ENCODE data around the gene BBX.
A peak's percentile ranks its signal among the peaks of the same experiment; 100 is the strongest.

The BBX gene

GRCh38 chr3:107522510-107523288 is at the start of gene BBX:
Gene BBX (plus strand): TSS chr3:107522962. CDS start chr3:107710461, 187,499 bp downstream.
- peak within 1 kb of the TSS; percentile 70 for H3K4me3 ChIP-seq (ENCODE audit: low read depth, low read length)

GRCh38 chr3:107476462-107476861 is 46.3 kb upstream of the BBX start:
- no peak overlapping the region for H3K4me3 ChIP-seq (ENCODE audit: low read depth, low read length)

GRCh38 chr3:107487490-107487889 is 35.3 kb upstream of the BBX start:
- no peak overlapping the region for H3K4me3 ChIP-seq (ENCODE audit: low read depth, low read length)

- H3K4me3 ChIP-seq (ENCODE audit: low read depth, low read length), result no peak overlapping the region
Measured at GRCh38 chr3:107488942-107489341, 33.8 kb upstream of the BBX start.

GRCh38 chr3:107493134-107493533 is 29.6 kb upstream of the BBX start:
- H3K4me3 ChIP-seq (ENCODE audit: low read depth, low read length), result no peak overlapping the region

GRCh38 chr3:107496855-107497254 is 25.9 kb upstream of the BBX start:
- H3K4me3 ChIP-seq (ENCODE audit: low read depth, low read length), result no peak overlapping the region

- H3K4me3 ChIP-seq (ENCODE audit: low read depth, low read length), result no peak overlapping the region
Measured at GRCh38 chr3:107498646-107499045, 24.1 kb upstream of the BBX start.

GRCh38 chr3:107506458-107506857 is 16.3 kb upstream of the BBX start:
- H3K4me3 ChIP-seq (ENCODE audit: low read depth, low read length), result no peak overlapping the region

- H3K4me3 ChIP-seq (ENCODE audit: low read depth, low read length), result no peak overlapping the region
Measured at GRCh38 chr3:107508331-107508730, 14.4 kb upstream of the BBX start.

GRCh38 chr3:107512108-107512507 is 10.7 kb upstream of the BBX start:
- no peak overlapping the region for H3K4me3 ChIP-seq (ENCODE audit: low read depth, low read length)

GRCh38 chr3:107514453-107514852 is 8.3 kb upstream of the BBX start:
- no peak overlapping the region for H3K4me3 ChIP-seq (ENCODE audit: low read depth, low read length)

- no peak overlapping the region for H3K4me3 ChIP-seq (ENCODE audit: low read depth, low read length)
Measured at GRCh38 chr3:107516475-107516874, 6.3 kb upstream of the BBX start.

GRCh38 chr3:107520535-107520934 is 2.2 kb upstream of the BBX start:
- H3K4me3 ChIP-seq (ENCODE audit: low read depth, low read length), result no peak overlapping the region

- no peak overlapping the region for H3K4me3 ChIP-seq (ENCODE audit: low read depth, low read length)
Measured at GRCh38 chr3:107521469-107522059, 1.2 kb upstream of the BBX start.

- H3K4me3 ChIP-seq (ENCODE audit: low read depth, low read length), result peak overlapping the region; percentile 70
Measured at GRCh38 chr3:107523289-107523538, 452 bp downstream of the BBX start.

- peak overlapping the region; percentile 70 for H3K4me3 ChIP-seq (ENCODE audit: low read depth, low read length)
Measured at GRCh38 chr3:107523539-107524325, 970 bp downstream of the BBX start.

GRCh38 chr3:107524326-107524840 is 1.6 kb downstream of the BBX start:
- H3K4me3 ChIP-seq (ENCODE audit: low read depth, low read length), result peak overlapping the region; percentile 84

GRCh38 chr3:107524841-107525643 is 2.3 kb downstream of the BBX start:
- peak overlapping the region; percentile 84 for H3K4me3 ChIP-seq (ENCODE audit: low read depth, low read length)

GRCh38 chr3:107525644-107526305 is 3.0 kb downstream of the BBX start:
- H3K4me3 ChIP-seq (ENCODE audit: low read depth, low read length), result peak overlapping the region; percentile 84

- H3K4me3 ChIP-seq (ENCODE audit: low read depth, low read length), result no peak overlapping the region
Measured at GRCh38 chr3:107531917-107532469, 9.2 kb downstream of the BBX start.
